IPS DF 6.9 (cell line): ENCODE measurements around the gene CCNA2.

Experiments
- DNase-seq: peaks from one replicate; pipeline ENCODE4 v3.0.0-alpha.2; 2013; ENCODE audit warnings: low read depth, low spot score
- H3K27ac ChIP-seq: one replicate; pipeline ENCODE4 v1.5.1; 2013; ENCODE audit warnings: low read length, control low read depth
- H3K27me3 ChIP-seq: 2 replicates; pipeline ENCODE4 v1.6.1; 2013; ENCODE audit warnings: mild to moderate bottlenecking, low read length; ENCODE audit not compliant: control insufficient read depth, insufficient read depth
- H3K36me3 ChIP-seq: 2 replicates; pipeline ENCODE4 v1.6.1; 2013; ENCODE audit warnings: low read length; ENCODE audit not compliant: control insufficient read depth, insufficient read depth
- H3K4me1 ChIP-seq: 2 replicates; pipeline ENCODE4 v1.6.1; 2013; ENCODE audit warnings: low read length; ENCODE audit not compliant: control insufficient read depth, insufficient read depth
- H3K4me3 ChIP-seq: 2 replicates; pipeline ENCODE4 v1.5.1; 2013; ENCODE audit warnings: mild to moderate bottlenecking, low read length
- H3K9me3 ChIP-seq: 2 replicates; pipeline ENCODE4 v1.6.1; 2013; ENCODE audit warnings: low read length, inconsistent platforms; ENCODE audit not compliant: control insufficient read depth, insufficient read depth
- WGBS: extraction: QIAGEN DNeasy Blood & Tissue Kit; methylation state at CpG from one replicate; pipeline ENCODE4 v1.1.7; 2013; ENCODE audit warnings: mixed read lengths, missing lambda C conversion rate; ENCODE audit not compliant: insufficient read length, insufficient coverage; 5-methylcytosine and 5-hydroxymethylcytosine counted together

The CCNA2 gene

GRCh38 chr4:121778991-121779628 is 44.6 kb downstream of the CCNA2 start:
- Histone ChIP-seq H3K9me3 (no peaks in the 10 kb centered on the region), H3K4me1 (no peaks in the 10 kb centered on the region), H3K27ac (no peak overlapping the region), H3K4me3 (no peak overlapping the region), H3K36me3 (no peaks in the 10 kb centered on the region), H3K27me3 (no peaks in the 10 kb centered on the region)
- DNase-seq: no peak
- no CpG with 5 or more reads among the region's 8 CpGs for WGBS

- DNase-seq: no peak
Observed at GRCh38 chr4:121777625-121778024, 46.1 kb downstream of the CCNA2 start.

DNA sequence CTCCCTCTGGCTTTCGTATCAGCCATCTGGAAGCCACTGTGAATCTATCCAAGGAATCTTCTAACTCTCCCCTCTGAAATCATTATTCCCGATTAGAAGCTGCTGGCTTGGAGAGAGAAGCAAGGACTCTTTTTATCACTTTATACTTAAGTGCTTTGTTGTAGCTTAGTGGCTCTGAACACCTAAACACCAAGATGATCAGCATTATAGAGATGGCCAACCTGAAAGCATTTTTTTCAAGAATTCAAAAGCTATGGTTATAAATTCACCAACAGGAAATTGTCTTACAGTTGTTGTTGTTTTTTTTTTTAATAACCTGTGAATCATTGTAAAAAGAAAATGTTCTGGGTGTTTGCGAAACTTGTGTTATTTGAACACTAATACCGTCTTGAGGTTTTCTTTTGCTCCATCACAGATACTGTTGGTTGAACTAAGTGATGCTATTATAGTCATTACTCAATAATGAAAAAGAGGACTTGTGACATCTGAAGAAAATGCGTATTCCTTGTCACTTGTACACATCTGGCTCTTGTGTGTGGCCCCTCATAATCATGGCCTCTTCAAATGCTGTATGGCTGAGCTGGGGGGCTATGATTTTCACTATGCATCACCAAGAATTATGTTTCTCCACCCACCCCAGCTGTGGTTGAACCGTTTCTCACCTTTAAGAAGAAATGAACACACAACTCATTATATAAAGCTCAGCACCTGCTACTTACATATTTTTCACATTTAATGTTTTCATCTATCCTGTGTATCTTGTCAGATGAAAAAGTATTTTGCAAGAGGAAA is 46.9 kb downstream of the CCNA2 start:
- no peaks in the 10 kb centered on the region for H3K36me3 ChIP-seq
- H3K9me3 ChIP-seq: no peaks in the 10 kb centered on the region
- H3K27me3 ChIP-seq: no peaks in the 10 kb centered on the region
- H3K4me1 ChIP-seq: no peaks in the 10 kb centered on the region
- no peak for DNase-seq
- no peak overlapping the region for H3K27ac ChIP-seq
- WGBS: no CpG with 5 or more reads among the region's 6 CpGs
- H3K4me3 ChIP-seq: no peak overlapping the region

More at GRCh38 chr4:121777625-121778024, 46.1 kb downstream of the CCNA2 start:
- Histone ChIP-seq H3K27me3 (no peaks in the 10 kb centered on the region), H3K4me3 (no peak overlapping the region), H3K27ac (no peak overlapping the region), H3K4me1 (no peaks in the 10 kb centered on the region), H3K9me3 (no peaks in the 10 kb centered on the region), H3K36me3 (no peaks in the 10 kb centered on the region)
- no CpG with 5 or more reads among the region's 3 CpGs for WGBS

- H3K27me3 ChIP-seq: no peaks in the 10 kb centered on the region
- no peaks in the 10 kb centered on the region for H3K4me1 ChIP-seq
- no peak overlapping the region for H3K27ac ChIP-seq
- H3K4me3 ChIP-seq: no peak overlapping the region
- DNase-seq: no peak
- WGBS: no CpG with 5 or more reads among the region's 1 CpG
- H3K36me3 ChIP-seq: no peaks in the 10 kb centered on the region
- no peaks in the 10 kb centered on the region for H3K9me3 ChIP-seq
Observed at GRCh38 chr4:121773883-121774282, 49.8 kb downstream of the CCNA2 start.

GRCh38 chr4:121771869-121772268 is 51.8 kb downstream of the CCNA2 start:
- no CpG with 5 or more reads among the region's 1 CpG for WGBS
- no peak for DNase-seq

DNA sequence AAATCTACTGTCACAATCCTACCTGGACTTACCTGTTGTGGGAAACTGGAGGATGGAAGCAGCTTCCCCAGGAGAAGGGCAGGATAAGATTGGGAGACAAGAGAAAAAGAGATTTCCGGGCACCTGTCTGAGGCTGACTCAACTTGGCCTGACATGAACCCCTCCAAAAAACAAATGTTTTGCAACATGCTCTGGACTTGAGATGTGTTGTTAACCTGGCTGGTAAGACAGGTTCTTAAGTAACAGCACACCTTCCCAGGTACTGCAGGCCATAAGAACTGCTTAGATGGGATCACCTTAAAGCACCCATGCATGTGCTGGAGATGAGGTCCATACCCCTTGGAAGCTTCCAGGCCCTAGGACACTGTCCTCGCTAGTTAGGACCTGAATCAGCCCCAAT is 54.3 kb downstream of the CCNA2 start:
- no peaks in the 10 kb centered on the region for H3K36me3 ChIP-seq
- no peaks in the 10 kb centered on the region for H3K9me3 ChIP-seq
- no peak overlapping the region for H3K27ac ChIP-seq
- H3K27me3 ChIP-seq: peaks cover 24% of the 10 kb centered on the region
- DNase-seq: no peak
- WGBS: no CpG with 5 or more reads among the region's 2 CpGs
- H3K4me3 ChIP-seq: no peak overlapping the region
- no peaks in the 10 kb centered on the region; the same call in 1 of the 2 replicates for H3K4me1 ChIP-seq

More at GRCh38 chr4:121771869-121772268, 51.8 kb downstream of the CCNA2 start:
- no peaks in the 10 kb centered on the region for H3K4me1 ChIP-seq
- H3K4me3 ChIP-seq: no peak overlapping the region
- no peaks in the 10 kb centered on the region for H3K36me3 ChIP-seq
- H3K27me3 ChIP-seq: peaks cover 2% of the 10 kb centered on the region; the same call in 1 of the 2 replicates
- no peaks in the 10 kb centered on the region for H3K9me3 ChIP-seq
- H3K27ac ChIP-seq: no peak overlapping the region

DNA sequence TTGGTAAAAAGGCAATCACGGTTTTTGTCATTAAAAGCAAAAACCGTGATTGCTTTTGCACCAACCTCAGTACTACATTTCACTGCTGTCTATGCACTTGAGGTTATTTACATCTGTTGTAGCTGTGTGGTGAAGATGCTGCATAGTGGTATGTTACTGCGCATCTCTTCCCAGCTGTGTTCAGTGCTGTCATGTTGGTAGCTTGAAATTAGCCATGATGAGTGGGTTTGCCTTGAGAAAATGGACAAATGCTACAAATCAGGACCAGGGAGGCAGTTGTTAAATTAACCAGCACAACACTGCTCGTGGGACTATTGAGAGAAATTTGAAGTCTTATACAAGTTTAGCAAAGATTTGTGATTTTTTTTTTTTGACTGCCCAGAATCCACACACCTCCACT is 56.5 kb downstream of the CCNA2 start:
- Histone ChIP-seq H3K4me1 (no peaks in the 10 kb centered on the region; the same call in 1 of the 2 replicates), H3K4me3 (no peak overlapping the region), H3K9me3 (no peaks in the 10 kb centered on the region), H3K27ac (no peak overlapping the region), H3K27me3 (peaks cover 34% of the 10 kb centered on the region), H3K36me3 (no peaks in the 10 kb centered on the region)
- WGBS: no CpG with 5 or more reads among the region's 4 CpGs
- no peak for DNase-seq
